ENCODE data around the gene OSBPL9.
A peak's percentile ranks its signal among the peaks of the same experiment; 100 is the strongest.

OSBPL9 gene

DNA sequence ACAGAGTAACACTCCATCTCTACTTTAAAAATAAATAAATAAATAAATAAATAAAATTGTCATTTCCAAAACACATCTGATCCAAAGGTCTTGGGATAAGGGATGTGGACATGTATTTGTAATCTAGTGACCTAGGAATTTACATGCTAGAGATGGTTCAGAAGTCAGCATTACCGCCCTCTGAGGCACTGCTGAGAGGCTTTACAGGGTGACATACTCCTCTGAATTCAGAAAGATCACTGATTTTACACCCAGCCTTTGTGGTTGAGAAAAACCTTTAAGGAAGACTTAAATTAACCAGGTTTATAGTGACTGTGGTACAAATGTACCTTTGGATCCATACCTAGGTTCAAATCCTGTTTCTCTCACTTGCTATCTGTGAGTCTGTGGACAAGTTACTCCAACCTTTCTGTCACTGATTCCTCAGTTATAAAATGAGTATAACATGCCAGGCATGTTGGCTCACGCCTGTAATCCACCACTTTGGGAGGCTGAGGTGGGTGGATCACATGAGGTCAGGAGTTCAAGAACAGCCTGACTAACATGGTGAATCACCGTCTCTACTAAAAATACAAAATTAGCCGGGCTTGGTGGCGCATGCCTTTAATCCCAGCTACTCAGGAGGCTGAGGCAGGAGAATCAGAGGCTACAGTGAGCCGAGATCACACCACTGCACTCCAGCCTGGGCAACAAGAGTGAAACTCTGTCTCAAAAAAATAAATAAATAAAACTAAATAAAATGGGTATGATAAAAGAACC lies 20.1 kb downstream of the OSBPL9 start:
- H3K27me3 ChIP-seq = no peaks in the 10 kb centered on the region
- no peak overlapping the region for H3K4me3 ChIP-seq (ENCODE audit: low read depth in 1 of 2, low read length in 1 of 2)
- TF ChIP-seq, protein P1, sequence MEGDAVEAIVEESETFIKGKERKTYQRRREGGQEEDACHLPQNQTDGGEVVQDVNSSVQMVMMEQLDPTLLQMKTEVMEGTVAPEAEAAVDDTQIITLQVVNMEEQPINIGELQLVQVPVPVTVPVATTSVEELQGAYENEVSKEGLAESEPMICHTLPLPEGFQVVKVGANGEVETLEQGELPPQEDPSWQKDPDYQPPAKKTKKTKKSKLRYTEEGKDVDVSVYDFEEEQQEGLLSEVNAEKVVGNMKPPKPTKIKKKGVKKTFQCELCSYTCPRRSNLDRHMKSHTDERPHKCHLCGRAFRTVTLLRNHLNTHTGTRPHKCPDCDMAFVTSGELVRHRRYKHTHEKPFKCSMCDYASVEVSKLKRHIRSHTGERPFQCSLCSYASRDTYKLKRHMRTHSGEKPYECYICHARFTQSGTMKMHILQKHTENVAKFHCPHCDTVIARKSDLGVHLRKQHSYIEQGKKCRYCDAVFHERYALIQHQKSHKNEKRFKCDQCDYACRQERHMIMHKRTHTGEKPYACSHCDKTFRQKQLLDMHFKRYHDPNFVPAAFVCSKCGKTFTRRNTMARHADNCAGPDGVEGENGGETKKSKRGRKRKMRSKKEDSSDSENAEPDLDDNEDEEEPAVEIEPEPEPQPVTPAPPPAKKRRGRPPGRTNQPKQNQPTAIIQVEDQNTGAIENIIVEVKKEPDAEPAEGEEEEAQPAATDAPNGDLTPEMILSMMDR (IDR thresholded peaks at IDR 0.05) = no peak
- no peak overlapping the region for H3K27ac ChIP-seq
- H3K4me1 ChIP-seq (ENCODE audit: control insufficient read depth in 1 of 2, insufficient read depth in 1 of 2, low read depth in 1 of 2, low read length in 1 of 2) = peaks cover 18 to 23% of the 10 kb centered on the region in 2 experiments
- H3K9me3 ChIP-seq = no peaks in the 10 kb centered on the region
- H3K36me3 ChIP-seq = no peaks in the 10 kb centered on the region

DNA sequence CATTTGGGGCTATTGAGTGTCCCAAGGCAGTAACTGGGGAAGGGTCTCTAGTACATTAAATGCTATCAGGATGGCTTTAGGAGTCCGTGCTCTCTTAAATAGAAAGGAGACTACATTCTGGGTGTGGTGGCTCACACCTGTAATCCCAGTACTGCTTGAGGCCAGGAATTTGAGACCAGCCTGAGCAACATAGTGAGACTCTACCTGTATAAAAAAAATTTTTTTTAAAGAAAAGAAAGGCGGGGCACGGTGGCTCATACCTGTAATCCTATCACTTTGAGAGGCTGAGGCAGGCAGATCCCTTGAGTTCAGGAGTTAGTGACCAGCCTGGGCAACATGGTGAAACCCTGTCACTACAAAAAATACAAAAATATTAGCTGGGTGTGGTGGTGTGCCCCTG lies 21.5 kb downstream of the OSBPL9 start:
- Histone ChIP-seq H3K27ac (peak overlapping the region; percentile 51), H3K36me3 (no peaks in the 10 kb centered on the region), H3K27me3 (no peaks in the 10 kb centered on the region), H3K4me1 (ENCODE audit: control insufficient read depth in 1 of 2, insufficient read depth in 1 of 2, low read depth in 1 of 2, low read length in 1 of 2) (peaks cover 18 to 23% of the 10 kb centered on the region in 2 experiments), H3K4me3 (ENCODE audit: low read depth in 1 of 2, low read length in 1 of 2) (no peak overlapping the region), H3K9me3 (no peaks in the 10 kb centered on the region)
- TF ChIP-seq, protein P1 (IDR thresholded peaks at IDR 0.05) = no peak

DNA sequence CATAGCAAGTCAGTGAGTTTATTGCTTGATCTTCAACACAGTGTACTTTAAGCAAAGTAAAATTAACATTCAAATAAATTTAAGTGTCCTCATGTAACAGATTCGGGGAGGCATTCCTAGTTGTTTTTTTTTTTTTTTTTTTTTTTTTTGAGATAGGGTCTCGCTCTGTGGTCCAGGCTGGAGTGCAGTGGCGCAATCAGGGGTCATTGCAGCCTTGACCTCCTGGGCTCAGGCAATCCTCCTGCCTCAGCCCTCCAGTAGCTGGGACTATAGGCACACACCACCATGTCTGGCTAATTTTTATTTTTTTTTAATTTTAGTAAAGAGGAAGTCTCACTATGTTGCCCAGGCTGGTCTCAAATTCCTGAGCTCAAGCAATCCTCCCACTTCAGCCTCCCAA lies 22.8 kb downstream of the OSBPL9 start:
- no peaks in the 10 kb centered on the region for H3K9me3 ChIP-seq
- no peak overlapping the region for H3K4me3 ChIP-seq (ENCODE audit: low read depth in 1 of 2, low read length in 1 of 2)
- TF ChIP-seq, protein P1 (IDR thresholded peaks at IDR 0.05) = no peak
- H3K27ac ChIP-seq = peak overlapping the region; percentile 51
- no peaks in the 10 kb centered on the region for H3K36me3 ChIP-seq
- H3K27me3 ChIP-seq = no peaks in the 10 kb centered on the region
- H3K4me1 ChIP-seq (ENCODE audit: control insufficient read depth in 1 of 2, insufficient read depth in 1 of 2, low read depth in 1 of 2, low read length in 1 of 2) = peaks cover 18 to 23% of the 10 kb centered on the region in 2 experiments

DNA sequence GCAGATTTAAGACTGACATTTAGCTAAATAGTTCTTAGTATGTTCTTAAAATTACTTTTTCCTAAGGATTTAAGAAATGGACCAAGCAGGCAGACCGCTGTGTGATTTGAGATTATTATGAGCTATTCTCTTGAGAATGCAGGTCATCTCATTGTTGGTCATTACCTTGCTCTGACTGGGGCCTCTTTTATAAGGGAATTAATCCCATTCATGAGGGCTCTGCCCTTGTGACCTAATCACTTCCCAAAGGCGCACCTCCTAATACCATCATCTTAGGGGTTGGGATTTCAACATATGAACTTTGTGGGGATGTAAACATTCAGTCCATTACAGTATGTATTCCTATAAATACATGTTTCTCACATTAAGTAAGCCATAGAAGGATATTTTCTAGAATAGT lies 24.2 kb downstream of the OSBPL9 start:
- no peaks in the 10 kb centered on the region for H3K36me3 ChIP-seq
- no peaks in the 10 kb centered on the region for H3K27me3 ChIP-seq
- H3K9me3 ChIP-seq = no peaks in the 10 kb centered on the region
- H3K4me3 ChIP-seq (ENCODE audit: low read depth in 1 of 2, low read length in 1 of 2) = no peak overlapping the region
- TF ChIP-seq, protein P1 (IDR thresholded peaks at IDR 0.05) = no peak
- H3K27ac ChIP-seq = no peak overlapping the region
- H3K4me1 ChIP-seq (ENCODE audit: control insufficient read depth in 1 of 2, insufficient read depth in 1 of 2, low read depth in 1 of 2, low read length in 1 of 2) = peaks cover 18% of the 10 kb centered on the region in 2 experiments

DNA sequence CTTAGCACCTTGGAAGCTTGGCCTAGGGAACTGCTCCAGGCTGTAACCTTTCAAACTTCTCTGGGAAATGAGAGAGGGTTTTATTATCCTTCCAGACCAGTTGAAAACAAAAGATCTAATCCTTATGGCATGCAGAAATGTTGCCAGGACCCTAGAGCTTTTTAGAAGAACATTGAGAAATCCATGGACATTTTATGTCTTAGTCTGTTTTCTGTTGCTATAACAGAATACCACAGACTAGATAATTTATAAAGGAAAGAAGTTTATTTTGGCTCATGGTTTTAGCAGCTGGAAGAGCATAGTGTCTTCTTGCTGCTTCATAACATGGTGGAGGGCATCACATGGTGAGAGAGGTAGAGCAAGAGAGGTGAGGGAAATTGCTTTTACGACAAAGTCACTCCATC lies 25.8 kb downstream of the OSBPL9 start:
- Histone ChIP-seq H3K27ac (no peak overlapping the region), H3K4me3 (ENCODE audit: low read depth in 1 of 2, low read length in 1 of 2) (no peak overlapping the region), H3K27me3 (no peaks in the 10 kb centered on the region), H3K36me3 (no peaks in the 10 kb centered on the region), H3K9me3 (no peaks in the 10 kb centered on the region), H3K4me1 (ENCODE audit: control insufficient read depth in 1 of 2, insufficient read depth in 1 of 2, low read depth in 1 of 2, low read length in 1 of 2) (peaks cover 20% of the 10 kb centered on the region in 2 experiments)
- TF ChIP-seq, protein P1 (IDR thresholded peaks at IDR 0.05) = no peak
